ENCODE data around the gene ENTPD8. TPM values are rescaled to one million over a fixed set of nuclear protein-coding genes. Genes with fewer than 3 reads are reported as not detected.

Gene ENTPD8
- total and polyA plus RNA-seq, 10 of the 15 experiments (the other 5 are each of a cell fraction or from before 2014, with no cell fraction given) = not detected

GRCh38 chr9:137394866-137395665 lies 46.1 kb downstream of the ENTPD8 start (continued):
- TF ChIP-seq E2F8 (IDR thresholded peaks at IDR 0.05; ENCODE audit: low read depth, partially characterized antibody) = no peak

- Histone ChIP-seq H3K9ac (ENCODE audit: control insufficient read depth, insufficient read depth, low read length) (no peak overlapping the region), H3K36me3 (ENCODE audit: control insufficient read depth in 2 of 2, insufficient read depth in 2 of 2, low read length in 1 of 2) (no peaks in the 10 kb centered on the region; a peak in 1 of 4 replicates), H3K27ac (ENCODE audit: control insufficient read depth, insufficient read depth) (no peak overlapping the region), H4K20me1 (ENCODE audit: control insufficient read depth, insufficient read depth) (no peaks in the 10 kb centered on the region), H3K4me3 (no peak overlapping the region), H3K9me3 (replicated peaks; ENCODE audit: control insufficient read depth, insufficient read depth, low read length) (peaks cover 4% of the 10 kb centered on the region; the same call in 1 of the 3 replicates), H3K4me1 (ENCODE audit: control insufficient read depth, insufficient read depth, low read length) (no peaks in the 10 kb centered on the region; the same call in 1 of the 2 replicates), H3K79me2 (ENCODE audit: control insufficient read depth, insufficient read depth, low read length) (no peaks in the 10 kb centered on the region), H2AFZ (ENCODE audit: control insufficient read depth, low read depth, low read length) (no peak overlapping the region), H3K27me3 (replicated peaks in 1 of 2; ENCODE audit: control insufficient read depth in 2 of 2, insufficient read depth in 2 of 2, low read length in 1 of 2) (no peaks in the 10 kb centered on the region), H3K4me2 (ENCODE audit: control insufficient read depth, insufficient read depth) (no peak overlapping the region)
- in situ Hi-C loops (cut with MboI) (no loop called here), intact Hi-C loops (cut with micrococcal nuclease; ENCODE audit: unreplicated experiment) (no loop called here)
- CTCF ChIA-PET = no interaction called here
- SMC1A ChIA-PET (ENCODE audit: uncharacterized antibody, unreplicated experiment) = no interaction called here
- POLR2A ChIA-PET = no interaction called here
- RAD21 ChIA-PET (ENCODE audit: unreplicated experiment) = no interaction called here
- 87% methylated on average over 28 of the region's 28 CpGs for WGBS (ENCODE audit: insufficient coverage, insufficient replicate concordance, low lambda C conversion rate, missing lambda C conversion rate)
- ATAC-seq (no peak), FAIRE-seq (no peak), DNase-seq (ENCODE audit: low read depth, low spot score) (no peak)
- no TSS peak for BruUV-seq (replicated peaks)
- no peak for TF ChIP-seq NKRF (conservative IDR thresholded peaks at IDR 0.05)
- no peak for TF ChIP-seq MTA3 (IDR thresholded peaks at IDR 0.05; ENCODE audit: borderline replicate concordance, low read length)
- TF ChIP-seq POLR2A (IDR thresholded peaks at IDR 0.05; ENCODE audit: low read depth, low read length) = no peak
- TF ChIP-seq PRDM15 (CRISPR knock-in tag; IDR thresholded peaks at IDR 0.05) = no peak
- TF ChIP-seq PAX8 (IDR thresholded peaks at IDR 0.05) = no peak
- no peak for TF ChIP-seq TCF12 (IDR thresholded peaks at IDR 0.05; ENCODE audit: low read depth, low read length)
- TF ChIP-seq NR2C1 (IDR thresholded peaks at IDR 0.05) = no peak
- no peak for TF ChIP-seq ZNF217 (IDR thresholded peaks at IDR 0.05)
- TF ChIP-seq ZNF384 (IDR thresholded peaks at IDR 0.05; ENCODE audit: borderline replicate concordance, low read depth, low read length) = no peak
- TF ChIP-seq LARP7 (IDR thresholded peaks at IDR 0.05) = no peak
- TF ChIP-seq TBL1XR1 (IDR thresholded peaks at IDR 0.05; ENCODE audit: low read depth, low read length) = no peak
These were observed 47.7 kb downstream of the ENTPD8 start for GRCh38 chr9:137393176-137394150.
